Transverse colon (tissue), 4 donors: ENCODE results near the gene DAND5. TPM values are rescaled to one million over a fixed set of nuclear protein-coding genes. Genes with fewer than 3 reads are reported as not detected.
A peak's percentile ranks its signal among the peaks of the same experiment; 100 is the strongest.

Experiments
- DNase-seq: peaks from one replicate; pipeline ENCODE4 v3.0.0-alpha.2; 2019
- H3K27ac ChIP-seq, 4 donors: fragments of 200-600 bp; sonication (generic); 2 replicates each; pipeline ENCODE4 v1.5.1; 2016 to 2018; ENCODE audit warnings: inconsistent platforms in 4 of 4
- H3K27me3 ChIP-seq: fragments of 200-600 bp; sonication (generic); 2 replicates; pipeline ENCODE4 v1.5.1; 2017; ENCODE audit warnings: inconsistent platforms
- H3K36me3 ChIP-seq, 4 donors: fragments of 200-600 bp; sonication (generic); 2 replicates each; pipeline ENCODE4 v1.5.1; 2017 to 2019; ENCODE audit warnings: inconsistent platforms in 4 of 4
- H3K4me1 ChIP-seq, 4 donors: fragments of 200-600 bp; sonication (generic); 2 replicates each; pipeline ENCODE4 v1.5.1; 2017 to 2020; ENCODE audit warnings: inconsistent platforms in 4 of 4
- H3K4me3 ChIP-seq, 4 donors: fragments of 200-600 bp; sonication (generic); 1 replicate in 1 of 4; 2 replicates in 3 of 4; pipeline versions ENCODE4 v1.5.1 to v1.6.1; 2017 to 2019; ENCODE audit warnings: inconsistent platforms in 4 of 4
- H3K9me3 ChIP-seq, 2 donors: fragments of 200-600 bp; sonication (generic); 2 replicates each; pipeline ENCODE4 v1.5.1; 2017 to 2019; ENCODE audit warnings: inconsistent platforms in 2 of 2
- CTCF ChIP-seq, 5 experiments: fragments of 200-600 bp in 3 of 5; fragments of 450-650 bp in 2 of 5; sonication (generic) in 3 of 5; IDR thresholded peaks; 1 replicate in 2 of 5; 2 replicates in 3 of 5; pipeline ENCODE4 v1.5.1; 2016 to 2017; ENCODE audit warnings: antibody characterized with exemption in 5 of 5, inconsistent platforms in 3 of 5, mild to moderate bottlenecking in 2 of 5, moderate library complexity in 1 of 5
- EP300 ChIP-seq: sonication (generic); formaldehyde crosslinking; IDR thresholded peaks from one replicate; pipeline ENCODE4 v1.6.1; 2017; ENCODE audit warnings: antibody characterized with exemption, low read depth
- POLR2A ChIP-seq: fragments of 450-650 bp; IDR thresholded peaks from one replicate; pipeline ENCODE4 v1.6.1; 2016; ENCODE audit warnings: antibody characterized with exemption, mild to moderate bottlenecking, moderate library complexity
- POLR2AphosphoS5 ChIP-seq, 3 donors: sonication (generic); formaldehyde crosslinking; IDR thresholded peaks; one replicate each; pipeline ENCODE4 v1.6.1; 2016; ENCODE audit warnings: antibody characterized with exemption in 3 of 3
- WGBS, 2 donors: methylation state at CpG; one replicate each; pipeline ENCODE4 v1.1.5; 2018; ENCODE audit warnings: low coverage in 1 of 2; 5-methylcytosine and 5-hydroxymethylcytosine counted together
- in situ Hi-C, 4 donors: fragments of 200-750 bp; cut with MboI; loops; one replicate each; pipeline versions ENCODE4 v1.15.0 to v1.15.1; 2017; ENCODE audit warnings: low sequenced_read_pairs in 3 of 4, low pct_ligation_motif_present in 1 of 4, low pct_unique_long_range_greater_than_20kb in 1 of 4
- intact Hi-C: fragments of 100-400 bp; cut with DNase I; formaldehyde crosslinking; loops from one replicate; pipeline ENCODE4 v1.15.1; 2023; ENCODE audit warnings: low total_unique reads
- total RNA-seq, 4 donors: library from RNA; depleted of rRNA; stranded (reverse); fragments of >200 nt; gene quantifications; one replicate each; pipeline ENCODE4 v1.1.0, GENCODE V29; 2016

DAND5 gene
- total RNA-seq, 4 donors from 2014 or later: 0.27 to 0.32 TPM; not detected in 2

- peak; percentile 45 for DNase-seq
- intact Hi-C loops: no loop called here
- no peaks in the 10 kb centered on the region for H3K27me3 ChIP-seq
- peak overlapping the region; percentile 90 to 100 (median 92) for H3K4me3 ChIP-seq
- WGBS, 2 donors: 1 to 10% methylated on average over 2 to 53 of the region's 54 CpGs
- TF ChIP-seq POLR2A: peak; percentile 25
- peak; percentile 37 to 76 (median 45) for TF ChIP-seq CTCF (IDR thresholded peaks at IDR 0.05)
- TF ChIP-seq POLR2AphosphoS5 (IDR thresholded peaks at IDR 0.05): no peak
- no peak for TF ChIP-seq EP300
- peaks cover 0 to 30% (median 12%) of the 10 kb centered on the region in 4 donors for H3K36me3 ChIP-seq
- in situ Hi-C loops: no loop called here
- H3K9me3 ChIP-seq: no peaks in the 10 kb centered on the region
- peaks cover 16 to 50% (median 33%) of the 10 kb centered on the region in 4 donors for H3K4me1 ChIP-seq
- peak overlapping the region; percentile 95 to 98 (median 98) for H3K27ac ChIP-seq
These were observed 30.4 kb upstream of the DAND5 start for GRCh38 chr19:12938779-12939601.

- peaks cover 0 to 33% (median 15%) of the 10 kb centered on the region in 4 donors for H3K36me3 ChIP-seq
- intact Hi-C loops (loop anchor here (10.0 kb wide), 1 partner anchor 55 kb away; the partner anchor contains the start of genes DNASE2 and KLF1), in situ Hi-C loops (no loop called here)
- H3K4me3 ChIP-seq: peak overlapping the region in 3 of 4 donors; percentile 90 to 100 (median 91)
- peak overlapping the region; percentile 95 to 98 (median 98) for H3K27ac ChIP-seq
- no peak for DNase-seq
- H3K9me3 ChIP-seq: no peaks in the 10 kb centered on the region
- TF ChIP-seq CTCF (IDR thresholded peaks at IDR 0.05): no peak
- peaks cover 16 to 53% (median 33%) of the 10 kb centered on the region in 4 donors for H3K4me1 ChIP-seq
- 64% methylated on average over 10 of the region's 10 CpGs; no CpG with 5 or more reads in 1 of the 2 donors for WGBS, 2 donors
- H3K27me3 ChIP-seq: no peaks in the 10 kb centered on the region
These were observed 29.4 kb upstream of the DAND5 start for GRCh38 chr19:12939975-12940423.

GRCh38 chr19:12940897-12941296 lies 28.5 kb upstream of the DAND5 start:
- no peak for DNase-seq

More at GRCh38 chr19:12940897-12941296, 28.5 kb upstream of the DAND5 start:
- WGBS, 2 donors: 72% methylated on average over 2 of the region's 2 CpGs; no CpG with 5 or more reads in 1 of the 2 donors
- Histone ChIP-seq H3K4me3 (no peak overlapping the region), H3K36me3 (peaks cover 0 to 33% (median 15%) of the 10 kb centered on the region in 4 donors), H3K27ac (peak overlapping the region in 1 of 4 donors; percentile 98), H3K9me3 (no peaks in the 10 kb centered on the region), H3K4me1 (peaks cover 16 to 57% (median 33%) of the 10 kb centered on the region in 4 donors), H3K27me3 (no peaks in the 10 kb centered on the region)
- intact Hi-C loops (loop anchor here (10.0 kb wide), 1 partner anchor 56 kb away; the partner anchor contains the start of genes DNASE2 and KLF1), in situ Hi-C loops (no loop called here)
- TF ChIP-seq CTCF (IDR thresholded peaks at IDR 0.05) (no peak), EP300 (no peak), POLR2AphosphoS5 (IDR thresholded peaks at IDR 0.05) (no peak), POLR2A (no peak)
